HG02571 (cell line): ENCODE data around the gene TRMT5.

Experiments
- ATAC-seq: cut with Tn5 transposase; IDR thresholded peaks from one replicate; pipeline ENCODE4 v1.9.1; 2021; ENCODE audit warnings: mild to moderate bottlenecking, moderate library complexity; ENCODE audit not compliant: unreplicated experiment

Gene TRMT5

DNA sequence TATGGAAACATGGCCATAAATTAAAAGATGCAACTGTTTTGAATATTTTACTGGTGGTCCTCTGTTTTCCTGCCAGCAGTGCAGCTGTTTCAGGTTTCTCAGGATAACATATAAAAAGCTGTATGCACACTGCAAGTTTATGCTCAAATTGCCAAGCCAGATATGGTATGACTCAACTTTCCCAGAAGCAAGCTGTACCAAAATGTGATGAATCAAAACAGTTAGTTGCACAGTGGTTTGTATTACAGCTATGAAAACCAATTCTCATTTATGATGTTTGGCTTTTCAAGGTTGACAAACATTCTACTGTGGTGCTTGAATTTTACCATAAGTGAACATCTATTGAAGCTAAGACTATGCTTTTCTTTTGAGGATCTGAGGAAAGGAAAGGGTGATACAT is 15.5 kb downstream of the TRMT5 start:
- ATAC-seq = no peak

DNA sequence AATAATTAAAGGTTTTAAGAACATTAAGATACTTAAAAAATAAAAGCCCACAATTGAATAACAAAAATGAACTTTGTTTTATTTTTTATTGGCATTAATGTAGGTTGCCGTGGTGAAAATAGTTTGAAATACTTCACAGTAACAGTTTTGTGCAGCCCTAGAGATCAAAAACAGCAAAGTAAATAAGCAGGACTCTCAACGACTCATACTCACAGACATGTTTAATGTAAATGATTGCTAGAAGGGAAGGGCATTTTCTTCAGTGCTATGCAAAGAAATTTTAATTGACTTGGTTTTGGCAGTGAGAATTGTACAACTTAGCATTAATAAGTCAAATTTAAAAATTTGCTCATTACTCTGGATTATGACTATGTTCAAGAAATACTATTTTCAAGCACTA is 16.0 kb downstream of the TRMT5 start:
- no peak for ATAC-seq

GRCh38 chr14:60963761-60964160 is 17.1 kb downstream of the TRMT5 start:
- ATAC-seq = no peak

DNA sequence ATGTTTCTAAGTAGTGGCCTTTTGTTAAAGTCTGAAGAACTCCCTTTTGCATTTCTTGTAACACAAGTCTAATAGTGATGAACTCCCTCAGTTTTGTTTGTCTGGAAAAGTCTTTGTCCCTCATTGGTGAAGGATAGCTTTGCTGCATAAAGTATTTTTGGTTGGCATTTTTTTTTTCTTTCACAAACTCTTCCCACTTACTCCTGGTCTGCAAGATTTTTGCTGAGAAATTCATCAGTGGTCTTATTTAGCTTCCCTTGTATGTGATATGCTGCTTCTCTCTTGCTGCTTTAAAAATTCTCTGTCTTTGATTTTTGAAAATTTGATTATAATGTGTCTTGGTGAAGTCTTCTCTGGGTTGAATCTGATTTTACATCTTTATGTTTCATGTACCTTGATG is 22.7 kb downstream of the TRMT5 start:
- no peak for ATAC-seq

GRCh38 chr14:60956632-60957031 is 24.2 kb downstream of the TRMT5 start:
- ATAC-seq = no peak

- no peak for ATAC-seq
These were observed 24.7 kb downstream of the TRMT5 start for GRCh38 chr14:60956202-60956601.

DNA sequence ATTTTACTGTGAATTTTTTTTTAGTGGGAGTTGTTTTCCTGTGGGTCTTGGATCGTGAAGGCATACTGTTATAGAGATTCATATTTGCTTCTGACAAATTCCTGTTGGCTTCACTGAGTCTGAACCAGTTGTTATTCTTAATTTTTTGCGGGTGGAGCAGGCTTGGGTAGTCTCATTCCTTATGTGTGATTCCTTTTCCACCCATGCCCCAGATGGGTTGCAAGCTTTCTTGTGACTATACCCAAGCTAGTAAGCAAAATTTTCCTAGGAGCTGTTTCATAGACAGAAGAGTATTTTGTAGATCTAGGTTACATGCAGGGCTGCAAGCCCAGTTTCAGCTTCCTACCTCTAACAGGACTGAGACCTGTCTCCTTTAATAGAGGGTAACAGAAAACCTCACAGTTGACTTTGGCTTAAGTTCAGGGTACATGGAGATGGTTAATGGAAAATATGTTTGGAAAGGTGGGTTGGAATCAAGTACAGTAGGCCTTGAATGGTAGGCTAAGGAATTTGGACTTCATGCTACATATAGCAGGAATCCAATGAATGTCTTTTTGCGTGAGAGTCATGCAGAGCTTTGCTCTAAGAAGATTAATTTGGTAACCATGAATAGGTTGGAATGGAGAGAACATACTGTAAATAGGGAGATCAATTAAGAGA is 29.0 kb downstream of the TRMT5 start:
- no peak for ATAC-seq

DNA sequence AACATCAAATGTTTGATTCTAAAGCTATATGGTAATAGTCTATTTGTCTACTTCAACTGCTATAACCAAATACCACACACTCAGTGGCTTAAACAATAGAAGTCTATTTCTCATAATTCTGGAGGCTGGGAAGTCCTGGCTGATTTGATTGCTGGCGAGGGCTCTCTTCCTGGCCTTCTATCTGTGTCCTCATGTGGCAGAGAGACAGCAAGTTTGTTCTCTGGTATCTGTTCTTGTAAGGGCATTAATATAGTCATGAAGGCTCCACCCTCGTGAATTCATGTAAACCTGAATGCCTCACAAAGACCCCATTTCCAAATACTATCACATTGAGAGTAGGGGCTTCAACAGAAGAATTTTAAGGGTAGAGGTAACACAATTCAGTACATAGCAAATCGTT is 34.1 kb downstream of the TRMT5 start:
- no peak for ATAC-seq

- ATAC-seq = no peak
These were observed 34.9 kb downstream of the TRMT5 start for GRCh38 chr14:60945984-60946383.

- ATAC-seq = no peak
These were observed 36.7 kb downstream of the TRMT5 start for GRCh38 chr14:60944204-60944603.

DNA sequence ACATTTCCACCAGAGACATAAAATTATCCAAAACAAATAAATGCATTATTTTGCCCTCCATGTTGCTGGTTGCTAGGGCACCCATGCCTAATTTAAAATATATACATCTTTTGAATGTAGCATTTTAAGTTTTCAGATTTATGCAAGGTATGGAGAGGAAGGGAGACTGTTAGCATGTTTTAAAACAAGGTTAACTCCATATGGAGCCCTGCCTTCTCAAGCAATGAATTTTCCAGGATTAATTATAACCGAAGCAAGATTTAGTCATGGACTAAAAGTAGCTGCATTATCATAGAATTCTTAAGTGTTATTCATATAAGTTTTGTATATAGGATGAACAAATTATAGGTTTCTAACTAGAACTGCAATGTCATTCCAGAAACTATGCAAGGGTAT is 37.2 kb downstream of the TRMT5 start:
- ATAC-seq = no peak

- ATAC-seq = no peak
These were observed 45.6 kb downstream of the TRMT5 start for GRCh38 chr14:60935319-60935718.

- no peak for ATAC-seq
These were observed 46.8 kb downstream of the TRMT5 start for GRCh38 chr14:60933920-60934655.

DNA sequence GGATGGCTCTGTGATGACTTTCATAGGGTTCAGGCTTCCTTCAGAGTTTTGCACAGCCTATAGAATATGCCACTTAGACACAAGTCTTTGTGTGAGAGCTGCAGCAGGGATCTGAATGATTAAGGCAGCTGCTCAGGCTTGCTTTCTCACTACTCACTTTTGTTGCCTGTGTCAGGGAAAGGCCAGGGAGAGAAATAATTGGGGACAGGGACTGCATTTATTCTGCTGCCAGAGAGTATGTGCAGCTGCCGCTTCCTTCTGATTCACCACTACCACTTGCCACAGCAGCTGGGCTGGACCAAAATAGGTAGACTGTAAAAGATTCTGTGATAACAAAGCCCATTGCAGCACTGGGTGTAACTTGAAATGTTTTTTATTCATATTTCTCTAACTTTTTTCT is 49.7 kb downstream of the TRMT5 start:
- ATAC-seq = no peak

DNA sequence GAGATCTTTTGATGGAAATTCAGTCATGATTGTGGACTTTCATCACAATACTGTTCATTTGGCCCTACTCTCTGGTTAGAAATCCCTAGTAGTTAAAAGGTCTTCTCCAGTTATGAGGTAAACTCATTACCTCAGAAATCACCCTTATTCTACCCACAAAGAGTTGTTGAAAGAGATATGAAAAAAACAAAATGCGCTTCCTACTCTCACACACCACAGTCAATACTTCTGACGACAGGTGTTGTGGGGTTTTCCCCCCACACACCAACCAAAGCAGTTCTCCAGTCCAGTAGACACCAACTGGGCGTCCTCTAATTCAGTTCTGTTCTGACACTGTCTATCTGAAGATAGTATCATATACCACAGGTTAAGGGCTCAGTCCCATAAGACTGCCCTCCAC is 54.9 kb downstream of the TRMT5 start:
- peak; percentile 88 for ATAC-seq

DNA sequence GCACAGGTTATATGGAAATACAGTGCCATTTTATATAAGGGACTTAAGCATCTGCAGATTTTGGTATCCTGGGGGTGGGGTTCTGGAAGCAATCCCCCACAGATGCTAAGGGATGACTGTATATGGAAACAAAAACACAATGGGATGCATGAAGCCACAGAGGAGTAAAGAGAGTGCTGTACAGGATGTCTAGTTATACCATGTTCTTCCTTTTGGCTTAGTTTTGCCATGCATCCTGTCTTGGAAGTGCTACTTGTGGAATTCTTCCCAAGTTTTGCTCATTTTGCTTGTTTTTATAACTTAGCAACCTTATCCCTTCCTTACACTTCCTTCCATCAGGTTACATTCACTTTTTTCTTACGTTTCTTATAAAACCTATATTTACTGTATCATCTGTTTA is 55.6 kb downstream of the TRMT5 start:
- ATAC-seq = no peak

GRCh38 chr14:60922050-60922449 is 58.8 kb downstream of the TRMT5 start:
- no peak for ATAC-seq
